ENCODE results near the gene ZCCHC14. TPM values are rescaled to one million over a fixed set of nuclear protein-coding genes. Genes with fewer than 3 reads are reported as not detected.

The ZCCHC14 gene
- total RNA-seq, 1 experiment from 2014 or later, result 37.8 TPM

DNA sequence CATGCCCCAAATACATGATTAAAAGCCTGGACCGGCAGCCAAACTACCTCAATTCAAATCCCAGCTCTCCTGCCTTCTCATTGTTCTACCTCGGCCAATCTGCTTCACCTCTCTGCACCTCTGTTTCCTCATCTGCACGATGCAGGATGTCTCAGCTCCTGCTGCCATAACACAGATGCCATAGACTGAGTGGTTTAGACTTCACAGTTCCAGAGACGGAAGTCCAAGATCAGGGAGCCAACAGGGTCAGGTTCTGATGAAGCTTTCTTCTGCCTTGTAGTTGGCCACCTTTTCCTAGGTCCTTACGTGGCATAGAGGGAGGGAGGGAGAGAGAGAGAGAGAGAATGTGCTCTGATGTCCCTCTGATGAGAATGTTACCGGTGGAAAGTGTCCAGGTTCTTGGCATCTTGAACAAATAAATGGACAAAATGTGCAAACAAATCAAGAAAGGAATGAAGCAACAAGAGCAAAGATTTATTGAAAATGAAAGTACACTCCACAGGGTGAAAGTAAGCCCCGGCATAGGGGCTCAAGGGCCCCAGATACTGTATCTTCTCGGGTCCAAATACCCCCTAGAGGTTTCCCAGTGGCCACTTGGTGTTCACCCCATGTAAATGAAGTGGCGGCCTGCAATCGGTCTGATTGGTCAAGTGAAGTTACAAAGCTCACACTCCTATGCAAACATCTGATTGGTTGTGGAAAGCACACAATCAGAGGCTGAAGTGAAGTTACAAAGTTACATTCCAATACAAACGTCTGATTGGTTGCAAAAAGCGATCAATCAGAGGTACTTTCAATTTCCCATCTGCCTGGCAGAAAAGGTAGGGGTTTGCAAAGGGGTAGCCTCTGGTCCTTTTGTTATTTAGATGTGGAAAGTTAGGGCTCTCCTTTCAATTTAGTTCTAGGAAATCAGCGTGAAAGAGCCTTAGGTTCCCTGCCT lies 43.3 kb upstream of the ZCCHC14 start:
- no peak overlapping the region for H3K4me2 ChIP-seq (ENCODE audit: low read length)
- CTCF ChIA-PET, result no interaction called here

DNA sequence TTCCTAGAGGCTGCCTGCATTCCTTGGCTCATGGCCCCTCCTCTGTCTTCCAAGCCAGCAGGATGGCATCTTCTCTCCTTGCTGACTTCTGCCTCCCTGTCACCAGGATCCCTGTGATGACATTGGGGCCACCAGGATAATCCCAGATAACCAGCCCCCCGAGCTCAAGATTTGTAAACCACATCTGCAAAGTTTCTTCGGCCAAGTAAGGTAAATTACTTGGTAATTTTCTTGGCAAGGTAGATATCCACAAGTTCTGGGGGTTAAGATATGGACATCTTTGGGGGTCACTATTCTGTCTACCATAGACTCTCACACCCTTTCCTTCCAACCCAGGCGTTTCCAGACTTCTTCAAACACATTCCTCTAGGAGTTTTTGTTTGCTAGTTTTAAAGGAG lies 42.6 kb upstream of the ZCCHC14 start:
- ATAC-seq, result no peak
- ChIA-PET CTCF (no interaction called here), POLR2A (no interaction called here), RAD21 (ENCODE audit: low non-redundant PET in 1 of 2, low total read pairs in 2 of 2, uncharacterized antibody in 2 of 2, unreplicated experiment in 2 of 2) (no interaction called here)
- Histone ChIP-seq H3K4me2 (ENCODE audit: low read length) (no peak overlapping the region), H3K9me2 (ENCODE audit: insufficient read depth) (no peaks in the 10 kb centered on the region), H3K4me3 (replicated peaks in 1 of 2; ENCODE audit: low read depth in 1 of 2, low read length in 2 of 2) (no peak overlapping the region), H2AFZ (ENCODE audit: low read depth, low read length, poor library complexity, severe bottlenecking) (no peak overlapping the region), H3K79me2 (ENCODE audit: insufficient read depth, low read length) (no peaks in the 10 kb centered on the region), H3K27me3 (ENCODE audit: insufficient read depth, low read length) (peaks cover 35% of the 10 kb centered on the region; the same call in 1 of the 2 replicates), H3K4me1 (ENCODE audit: control insufficient read depth in 1 of 2, insufficient read depth in 2 of 2, low read length in 2 of 2) (no peaks in the 10 kb centered on the region), H3K27ac (ENCODE audit: low read depth, low read length) (no peak overlapping the region), H3K9me3 (ENCODE audit: control insufficient read depth in 1 of 2, insufficient read depth in 1 of 2, low read depth in 1 of 2, low read length in 2 of 2) (no peaks in the 10 kb centered on the region), H3K36me3 (ENCODE audit: control insufficient read depth in 1 of 2, insufficient read depth in 2 of 2, low read length in 2 of 2) (no peaks in the 10 kb centered on the region), H3K9ac (ENCODE audit: low read length) (no peak overlapping the region), H4K20me1 (ENCODE audit: insufficient read depth) (no peaks in the 10 kb centered on the region)
- no TSS peak for BruUV-seq (replicated peaks)
- DNase-seq (ENCODE audit: low read depth, low spot score), result no peak
- intact Hi-C loops (cut with micrococcal nuclease), result no loop called here
- TF ChIP-seq SIN3A (IDR thresholded peaks at IDR 0.05; ENCODE audit: low read depth), result no peak
- TF ChIP-seq POLR2AphosphoS5 (IDR thresholded peaks at IDR 0.05; ENCODE audit: low read depth, low read length), result no peak
- no peak for TF ChIP-seq EZH2phosphoT487 (IDR thresholded peaks at IDR 0.05; ENCODE audit: borderline replicate concordance)
- no peak for TF ChIP-seq EZH2 (IDR thresholded peaks at IDR 0.05)
- TF ChIP-seq, protein P1, sequence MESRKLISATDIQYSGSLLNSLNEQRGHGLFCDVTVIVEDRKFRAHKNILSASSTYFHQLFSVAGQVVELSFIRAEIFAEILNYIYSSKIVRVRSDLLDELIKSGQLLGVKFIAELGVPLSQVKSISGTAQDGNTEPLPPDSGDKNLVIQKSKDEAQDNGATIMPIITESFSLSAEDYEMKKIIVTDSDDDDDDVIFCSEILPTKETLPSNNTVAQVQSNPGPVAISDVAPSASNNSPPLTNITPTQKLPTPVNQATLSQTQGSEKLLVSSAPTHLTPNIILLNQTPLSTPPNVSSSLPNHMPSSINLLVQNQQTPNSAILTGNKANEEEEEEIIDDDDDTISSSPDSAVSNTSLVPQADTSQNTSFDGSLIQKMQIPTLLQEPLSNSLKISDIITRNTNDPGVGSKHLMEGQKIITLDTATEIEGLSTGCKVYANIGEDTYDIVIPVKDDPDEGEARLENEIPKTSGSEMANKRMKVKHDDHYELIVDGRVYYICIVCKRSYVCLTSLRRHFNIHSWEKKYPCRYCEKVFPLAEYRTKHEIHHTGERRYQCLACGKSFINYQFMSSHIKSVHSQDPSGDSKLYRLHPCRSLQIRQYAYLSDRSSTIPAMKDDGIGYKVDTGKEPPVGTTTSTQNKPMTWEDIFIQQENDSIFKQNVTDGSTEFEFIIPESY (IDR thresholded peaks at IDR 0.05; ENCODE audit: extremely low read depth, insufficient replicate concordance, low read length), result no peak
- TF ChIP-seq ZNF274 (IDR thresholded peaks at IDR 0.05; ENCODE audit: low read depth, low read length), result no peak
- no peak for TF ChIP-seq JUND (IDR thresholded peaks at IDR 0.05)
- no peak for TF ChIP-seq EGR1 (IDR thresholded peaks at IDR 0.05; ENCODE audit: low read depth)
- no peak for TF ChIP-seq YY1 (IDR thresholded peaks at IDR 0.05; ENCODE audit: extremely low read depth, insufficient replicate concordance, low read depth, low read length)
- TF ChIP-seq, protein P2, sequence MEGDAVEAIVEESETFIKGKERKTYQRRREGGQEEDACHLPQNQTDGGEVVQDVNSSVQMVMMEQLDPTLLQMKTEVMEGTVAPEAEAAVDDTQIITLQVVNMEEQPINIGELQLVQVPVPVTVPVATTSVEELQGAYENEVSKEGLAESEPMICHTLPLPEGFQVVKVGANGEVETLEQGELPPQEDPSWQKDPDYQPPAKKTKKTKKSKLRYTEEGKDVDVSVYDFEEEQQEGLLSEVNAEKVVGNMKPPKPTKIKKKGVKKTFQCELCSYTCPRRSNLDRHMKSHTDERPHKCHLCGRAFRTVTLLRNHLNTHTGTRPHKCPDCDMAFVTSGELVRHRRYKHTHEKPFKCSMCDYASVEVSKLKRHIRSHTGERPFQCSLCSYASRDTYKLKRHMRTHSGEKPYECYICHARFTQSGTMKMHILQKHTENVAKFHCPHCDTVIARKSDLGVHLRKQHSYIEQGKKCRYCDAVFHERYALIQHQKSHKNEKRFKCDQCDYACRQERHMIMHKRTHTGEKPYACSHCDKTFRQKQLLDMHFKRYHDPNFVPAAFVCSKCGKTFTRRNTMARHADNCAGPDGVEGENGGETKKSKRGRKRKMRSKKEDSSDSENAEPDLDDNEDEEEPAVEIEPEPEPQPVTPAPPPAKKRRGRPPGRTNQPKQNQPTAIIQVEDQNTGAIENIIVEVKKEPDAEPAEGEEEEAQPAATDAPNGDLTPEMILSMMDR (IDR thresholded peaks at IDR 0.05 in 2 of 3, conservative IDR thresholded peaks at IDR 0.05 in 1 of 3; ENCODE audit: borderline replicate concordance in 1 of 3, insufficient read depth in 1 of 3, low read depth in 2 of 3, low read length in 2 of 3), result no peak
- TF ChIP-seq ZFX (IDR thresholded peaks at IDR 0.05), result no peak

More for the DNA sequence above, 43.3 kb upstream of the ZCCHC14 start:
- DNase-seq (ENCODE audit: low read depth, low spot score) (no peak), ATAC-seq (no peak)
- Histone ChIP-seq H4K20me1 (ENCODE audit: insufficient read depth) (no peaks in the 10 kb centered on the region), H3K36me3 (ENCODE audit: control insufficient read depth in 1 of 2, insufficient read depth in 2 of 2, low read length in 2 of 2) (no peaks in the 10 kb centered on the region), H3K4me3 (replicated peaks in 1 of 2; ENCODE audit: low read depth in 1 of 2, low read length in 2 of 2) (no peak overlapping the region), H2AFZ (ENCODE audit: low read depth, low read length, poor library complexity, severe bottlenecking) (no peak overlapping the region), H3K79me2 (ENCODE audit: insufficient read depth, low read length) (no peaks in the 10 kb centered on the region), H3K9me3 (ENCODE audit: control insufficient read depth in 1 of 2, insufficient read depth in 1 of 2, low read depth in 1 of 2, low read length in 2 of 2) (no peaks in the 10 kb centered on the region), H3K4me1 (ENCODE audit: control insufficient read depth in 1 of 2, insufficient read depth in 2 of 2, low read length in 2 of 2) (no peaks in the 10 kb centered on the region), H3K9me2 (ENCODE audit: insufficient read depth) (no peaks in the 10 kb centered on the region), H3K27me3 (ENCODE audit: insufficient read depth, low read length) (peaks cover 34% of the 10 kb centered on the region; the same call in 1 of the 2 replicates), H3K9ac (ENCODE audit: low read length) (no peak overlapping the region), H3K27ac (ENCODE audit: low read depth, low read length) (no peak overlapping the region)
- no TSS peak for BruUV-seq (replicated peaks)
- ChIA-PET POLR2A (no interaction called here), RAD21 (ENCODE audit: low non-redundant PET in 1 of 2, low total read pairs in 2 of 2, uncharacterized antibody in 2 of 2, unreplicated experiment in 2 of 2) (no interaction called here)
- intact Hi-C loops (cut with micrococcal nuclease), result no loop called here
- TF ChIP-seq SP1 (IDR thresholded peaks at IDR 0.05; ENCODE audit: low read depth), result no peak
- no peak for TF ChIP-seq POLR2A (IDR thresholded peaks at IDR 0.05; ENCODE audit: borderline replicate concordance, extremely low read depth, insufficient read depth, insufficient read length)
- TF ChIP-seq JUND (IDR thresholded peaks at IDR 0.05), result no peak
- TF ChIP-seq YY1 (IDR thresholded peaks at IDR 0.05; ENCODE audit: extremely low read depth, insufficient replicate concordance, low read depth, low read length), result no peak
- no peak for TF ChIP-seq SIN3A (IDR thresholded peaks at IDR 0.05; ENCODE audit: low read depth)
- TF ChIP-seq CBX3 (IDR thresholded peaks at IDR 0.05; ENCODE audit: low read depth), result no peak
- no peak for TF ChIP-seq ZFX (IDR thresholded peaks at IDR 0.05)
- TF ChIP-seq EGR1 (IDR thresholded peaks at IDR 0.05; ENCODE audit: low read depth), result no peak
- TF ChIP-seq RAD21 (IDR thresholded peaks at IDR 0.05; ENCODE audit: low read depth), result no peak
- no peak for TF ChIP-seq ZNF274 (IDR thresholded peaks at IDR 0.05; ENCODE audit: low read depth, low read length)
- TF ChIP-seq EZH2phosphoT487 (IDR thresholded peaks at IDR 0.05; ENCODE audit: borderline replicate concordance), result no peak
- no peak for TF ChIP-seq CEBPB (IDR thresholded peaks at IDR 0.05; ENCODE audit: low read depth)
- TF ChIP-seq FOSL1 (IDR thresholded peaks at IDR 0.05; ENCODE audit: low read depth), result no peak

Data from HCT116 (cell line).